COLO829 (cell line): ENCODE data around the gene TMEM126B.
"Not testable (repeated sequence)": the region's sequence is repeated elsewhere in the genome, so short reads cannot be mapped to it uniquely, and the experiment has no call there.

Source experiments
- DNase-seq: peaks from one replicate; pipeline ENCODE4 v3.0.0; 2012; ENCODE audit warnings: low spot score

Gene TMEM126B

GRCh38 chr11:85647604-85648299, 19.4 kb downstream of the TMEM126B start, which contains the start of gene TMEM126A:
Gene TMEM126A (plus strand): TSS chr11:85647967. CDS start chr11:85650256, 2,289 bp downstream.
- DNase-seq: peak; percentile 61

GRCh38 chr11:85651118-85651517, 22.7 kb downstream of the TMEM126B start:
- DNase-seq: no peak

- no peak for DNase-seq
Observed at GRCh38 chr11:85652786-85653447, 24.5 kb downstream of the TMEM126B start.

DNA sequence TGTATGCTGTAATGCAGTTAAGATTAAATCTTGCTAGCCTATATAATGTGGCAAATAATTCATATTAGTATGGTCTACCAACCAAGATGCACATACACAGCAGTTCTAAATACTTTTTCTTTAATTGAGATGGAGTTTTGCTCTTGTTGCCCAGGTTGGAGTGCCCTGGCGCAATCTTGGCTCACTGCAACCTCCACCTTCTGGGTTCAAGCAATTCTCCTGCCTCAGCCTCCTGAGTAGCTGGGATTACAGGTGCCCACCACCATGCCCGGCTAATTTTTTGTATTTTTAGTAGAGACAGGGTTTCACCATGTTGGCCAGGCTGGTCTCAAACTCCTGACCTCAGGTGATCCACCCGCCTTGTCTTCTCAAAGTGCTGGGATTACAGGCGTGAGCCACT, 25.9 kb downstream of the TMEM126B start:
- DNase-seq: not testable (repeated sequence)

DNA sequence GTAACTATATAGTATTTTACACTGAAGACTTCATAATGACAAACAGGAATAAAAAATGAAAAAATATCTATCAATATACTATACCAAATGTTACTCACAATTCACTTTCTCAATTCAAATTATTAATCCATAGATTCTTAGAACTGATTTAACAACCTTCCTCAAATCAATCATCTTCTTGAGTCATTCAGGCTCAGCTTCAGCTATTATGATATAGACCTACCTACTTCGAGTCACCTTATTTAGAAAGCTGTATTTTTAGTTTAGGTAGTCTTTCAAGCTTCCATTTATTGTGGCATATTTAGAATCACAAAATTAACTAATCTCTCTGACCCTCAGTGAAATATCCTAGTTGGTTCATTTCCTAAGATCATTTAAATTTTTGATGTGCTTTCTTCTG, 28.4 kb downstream of the TMEM126B start:
- DNase-seq: no peak

DNA sequence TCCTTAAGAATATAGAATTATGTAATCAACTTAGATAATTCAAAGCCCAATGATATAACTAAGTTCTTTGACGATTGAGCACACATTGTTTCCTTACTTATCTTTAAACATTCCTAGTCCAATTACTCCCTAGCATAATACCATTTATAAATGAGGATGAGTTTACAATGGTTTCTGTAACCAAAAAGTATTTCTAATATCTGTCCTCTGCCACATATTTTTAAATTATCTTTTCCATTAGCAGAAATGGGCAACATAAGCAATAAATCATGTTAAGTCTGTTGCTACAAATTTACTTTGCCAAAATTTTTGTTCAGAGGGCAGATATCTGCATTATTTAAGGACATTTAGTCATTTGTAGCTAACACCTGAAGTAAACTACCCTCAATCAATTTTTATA, 29.8 kb downstream of the TMEM126B start:
- DNase-seq: no peak

DNA sequence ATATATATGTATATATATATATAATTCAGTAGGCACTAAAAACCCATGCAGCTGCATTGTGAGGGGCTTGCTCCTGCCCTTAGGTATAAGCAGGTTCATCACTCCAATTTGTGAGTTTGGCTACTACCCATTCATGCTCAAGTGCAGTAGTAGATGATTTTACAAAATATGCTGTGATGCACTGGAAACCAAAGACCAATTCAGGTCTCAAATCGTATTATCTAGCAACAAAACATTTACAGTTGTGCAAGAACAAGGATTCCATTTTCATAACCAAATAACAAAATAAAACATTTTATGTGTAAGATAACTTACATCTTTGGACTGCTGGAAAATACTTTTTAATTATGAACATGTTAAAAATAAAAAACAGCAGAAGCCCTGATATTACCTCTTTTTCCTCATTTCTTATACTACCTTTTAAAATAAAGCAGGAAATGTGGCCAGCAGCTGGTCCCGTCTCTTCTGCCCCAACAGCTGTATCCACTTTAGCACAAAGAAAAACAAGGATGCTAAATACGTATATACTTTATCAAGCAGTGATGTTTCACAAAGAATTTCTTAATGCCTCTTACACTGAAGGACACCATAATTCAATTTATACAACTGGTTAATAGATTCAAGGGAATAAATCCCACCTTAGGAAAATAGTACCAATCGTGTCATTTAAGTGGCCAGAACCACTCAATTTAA, 33.7 kb downstream of the TMEM126B start:
- DNase-seq: no peak

DNA sequence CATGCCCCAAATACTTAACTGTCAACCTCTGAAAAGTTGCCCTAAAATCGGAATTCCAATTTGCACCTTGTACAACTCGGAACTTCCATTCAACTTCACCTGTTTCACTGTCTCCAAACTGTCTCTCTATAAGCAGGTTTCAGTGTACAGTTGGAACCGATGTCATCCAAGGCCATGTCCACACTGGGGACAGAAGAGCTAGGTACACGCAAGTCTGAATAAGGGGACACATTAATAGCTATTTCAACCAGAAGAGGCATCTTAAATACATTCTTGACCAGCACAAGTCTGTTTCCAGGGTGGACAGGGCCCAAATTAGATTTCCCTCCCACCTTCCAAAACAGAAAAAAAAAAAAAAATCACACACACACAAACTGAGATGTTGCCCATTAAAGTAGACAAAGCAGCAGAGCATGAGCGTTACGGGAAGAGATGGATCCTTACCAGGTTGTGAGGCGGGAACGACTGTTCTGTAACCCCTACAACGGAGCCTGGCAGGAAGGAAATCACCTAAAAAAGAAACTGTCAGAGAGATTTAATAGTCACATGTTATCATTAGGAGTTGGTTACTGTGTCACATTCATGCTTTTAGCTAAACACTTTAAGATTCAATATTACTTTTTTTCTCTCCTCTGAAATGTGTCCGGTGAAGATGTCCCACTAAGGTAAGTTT, 34.8 kb downstream of the TMEM126B start:
- DNase-seq: no peak

DNA sequence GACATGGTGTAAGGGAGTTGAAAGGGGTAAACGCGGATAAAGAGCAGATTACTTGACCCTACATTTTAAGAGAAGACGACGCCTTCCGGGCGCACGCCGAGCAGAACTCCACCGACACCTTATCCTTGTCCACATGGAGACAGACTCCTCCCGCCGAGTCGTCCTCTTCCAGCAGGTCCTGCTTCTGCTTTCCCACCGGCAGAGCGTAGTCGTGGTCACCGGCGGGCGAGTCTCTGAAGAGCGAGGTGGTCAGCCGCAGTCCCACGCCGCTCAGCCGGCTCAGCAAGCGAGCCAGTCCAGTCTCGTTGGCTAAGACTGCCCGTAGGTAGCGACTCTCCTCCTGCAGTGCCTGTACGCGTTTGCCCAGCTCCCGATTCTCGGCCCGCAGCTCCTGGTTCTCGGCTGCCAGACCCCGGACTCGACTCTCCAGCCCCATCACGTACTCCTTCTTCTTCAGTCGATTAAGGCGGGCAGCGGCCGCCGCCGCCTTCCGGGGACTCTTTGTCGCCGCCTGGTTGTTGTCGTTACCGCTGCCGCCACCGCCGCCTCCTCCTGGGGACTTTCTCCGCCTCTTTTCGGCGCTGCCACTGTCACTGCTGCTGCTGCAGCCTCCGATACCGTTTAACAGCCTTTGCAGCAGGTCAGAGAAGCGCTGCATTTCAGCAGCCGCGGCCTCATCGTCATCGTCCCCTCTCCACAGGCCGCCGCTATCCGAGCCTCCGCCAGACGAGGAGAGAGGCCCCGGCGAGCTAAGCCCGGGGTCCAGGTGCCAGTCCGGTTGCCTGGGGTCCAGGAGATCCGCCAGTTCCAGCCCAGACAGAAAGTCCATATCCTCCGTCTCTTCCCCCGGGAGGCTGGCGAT, 35.6 kb downstream of the TMEM126B start:
- DNase-seq: peak; percentile 33

DNA sequence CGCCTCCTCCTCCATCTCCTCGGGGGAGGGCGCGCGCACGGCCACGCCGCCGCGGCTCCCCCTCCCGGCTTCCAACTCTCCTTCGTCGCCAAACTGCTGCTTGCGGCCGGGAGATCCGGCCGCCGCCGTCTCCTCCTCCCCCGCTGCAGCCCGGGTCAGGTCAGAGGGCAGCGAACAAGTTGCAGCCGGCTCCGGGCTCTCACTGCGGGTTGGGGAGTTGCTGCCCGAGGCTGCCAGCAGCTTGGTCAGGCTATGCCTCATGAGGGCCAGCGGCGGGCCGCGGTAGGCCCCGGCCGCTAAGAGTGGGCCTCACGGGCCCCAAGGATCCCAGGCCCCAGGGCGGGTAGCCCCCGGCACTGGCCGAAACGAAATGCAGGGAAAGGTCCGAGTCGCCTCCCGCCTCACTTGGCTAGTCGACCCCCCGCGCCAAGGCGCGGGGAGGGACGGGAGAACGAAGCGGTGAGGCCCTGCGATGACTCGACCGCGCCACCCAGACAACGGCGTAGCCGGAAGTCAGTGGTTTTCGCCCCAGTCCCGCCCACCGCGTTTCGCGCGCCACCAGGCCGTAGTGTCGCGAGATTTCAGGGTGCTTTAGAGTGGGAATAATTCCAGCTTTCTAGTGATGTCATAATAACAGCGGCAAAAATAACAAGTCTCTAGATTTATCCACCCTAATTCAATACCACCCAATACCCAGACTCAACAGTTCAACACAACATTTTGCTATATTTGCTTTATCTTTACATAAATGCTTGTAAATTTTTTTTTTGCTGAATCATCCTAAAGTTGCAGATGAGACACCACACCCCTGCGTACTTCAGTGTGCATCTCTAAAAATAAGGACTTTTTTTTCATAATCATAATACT, 36.5 kb downstream of the TMEM126B start, which contains the start of gene CREBZF:
CREBZF (minus strand) TSS at position 515 of the 867 bp plus-strand sequence; CDS start at position 261, 254 bp downstream.
- DNase-seq: peak; percentile 96

DNA sequence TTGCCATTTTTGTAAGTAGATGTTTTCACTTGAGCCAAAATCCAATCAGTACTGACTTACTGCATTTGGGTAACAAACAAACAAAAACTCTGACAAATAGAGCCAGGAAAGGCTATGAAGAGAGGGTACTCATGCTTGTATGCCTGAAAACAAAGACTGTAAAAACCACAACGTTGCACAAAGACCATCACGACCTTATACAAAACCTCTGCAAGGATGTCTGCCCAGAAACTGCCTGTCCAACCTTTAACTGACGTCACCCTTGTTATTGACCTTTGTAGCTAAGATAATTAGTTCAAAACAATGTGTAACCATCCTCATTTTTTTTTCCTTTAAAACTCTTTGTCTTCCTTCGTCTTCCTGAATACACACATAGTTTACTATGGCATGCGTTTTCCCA, 37.3 kb downstream of the TMEM126B start:
- DNase-seq: no peak

- DNase-seq: no peak
Observed at GRCh38 chr11:85666687-85667086, 38.3 kb downstream of the TMEM126B start.

DNA sequence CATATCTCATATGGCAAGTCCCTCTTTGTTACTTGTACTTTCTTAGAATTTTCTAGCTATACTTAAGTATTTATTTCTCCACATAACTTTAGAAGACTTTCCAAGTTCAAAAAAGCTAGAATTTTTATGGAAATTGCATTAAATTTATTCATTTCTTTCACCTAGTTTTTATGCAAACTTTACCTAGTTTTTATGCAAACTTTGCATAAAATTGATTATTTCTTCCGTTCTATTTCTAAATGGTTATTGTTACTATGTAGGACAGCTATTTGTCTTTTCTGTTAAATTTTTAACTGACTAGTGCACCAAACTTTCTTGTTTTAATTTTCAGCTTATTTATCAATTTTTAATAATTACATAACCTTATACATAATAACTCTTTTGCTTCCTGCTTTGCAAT, 39.8 kb downstream of the TMEM126B start:
- DNase-seq: no peak

GRCh38 chr11:85670949-85671663, 42.7 kb downstream of the TMEM126B start:
- DNase-seq: not testable (repeated sequence)

GRCh38 chr11:85672105-85672902, 43.9 kb downstream of the TMEM126B start:
- DNase-seq: no peak

DNA sequence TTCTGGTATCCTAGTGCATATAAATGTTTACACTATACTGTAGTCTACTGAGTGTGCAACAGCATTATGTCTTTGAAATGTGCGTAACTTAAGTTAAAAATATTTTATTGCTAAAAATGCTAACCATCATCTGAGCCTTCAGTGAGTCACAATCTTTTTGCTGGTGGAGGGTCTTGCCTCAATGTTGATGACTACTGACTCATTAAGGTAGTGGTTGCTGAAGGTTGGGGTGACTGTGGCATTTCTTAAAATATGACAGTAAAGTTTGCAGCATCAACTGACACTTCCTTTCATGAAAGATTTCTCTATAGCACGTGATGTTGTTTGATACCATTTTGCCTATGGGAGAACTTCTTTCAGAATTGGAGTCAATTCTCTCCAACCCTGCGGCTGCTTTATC, 45.0 kb downstream of the TMEM126B start:
- no peak for DNase-seq

DNA sequence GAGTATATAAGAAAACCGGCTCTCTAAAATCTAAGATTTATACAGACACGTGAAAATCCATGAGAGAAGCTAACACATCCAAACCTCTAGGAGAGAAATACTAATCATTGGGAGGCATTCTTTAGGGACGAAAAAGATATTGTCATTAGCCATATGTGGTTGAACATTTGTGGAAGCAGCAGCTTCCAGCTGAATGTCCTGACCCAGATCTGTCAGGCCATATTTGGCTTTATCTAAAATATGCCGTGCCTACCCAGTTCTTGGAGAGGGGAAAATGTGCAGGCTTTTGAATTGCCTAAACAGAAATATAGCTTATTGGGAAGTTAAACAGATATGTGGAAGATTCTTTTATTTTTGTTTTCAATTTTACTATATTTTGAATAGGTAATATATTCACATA, 51.2 kb downstream of the TMEM126B start:
- DNase-seq: no peak

GRCh38 chr11:85680897-85681296, 52.5 kb downstream of the TMEM126B start:
- no peak for DNase-seq
